OCI-LY1 (cell line): ENCODE data around the gene GIGYF2.

Experiments
- H2AFZ ChIP-seq: fragments of 200-600 bp; sonication (generic), shearing (Covaris generic); 2 replicates; pipeline ENCODE4 v1.6.0; 2014; ENCODE audit warnings: antibody characterized with exemption, mild to moderate bottlenecking, low read length
- H3F3A ChIP-seq: fragments of 200-600 bp; sonication (generic), shearing (Covaris generic); 2 replicates; pipeline ENCODE4 v1.6.0; 2014; ENCODE audit warnings: mild to moderate bottlenecking, antibody characterized with exemption, low read length, moderate library complexity; ENCODE audit not compliant: insufficient read depth
- H3K27ac ChIP-seq: fragments of 200-600 bp; sonication (generic); 2 replicates; pipeline ENCODE4 v1.5.1; 2014; ENCODE audit warnings: low read length, mixed run types, mild to moderate bottlenecking, low read depth; ENCODE audit not compliant: poor library complexity, severe bottlenecking
- H3K27me3 ChIP-seq: fragments of 200-600 bp; sonication (generic); 2 replicates; pipeline ENCODE4 v1.6.0; 2014; ENCODE audit warnings: antibody characterized with exemption, mild to moderate bottlenecking, low read length, moderate library complexity; ENCODE audit not compliant: insufficient read depth
- H3K36me3 ChIP-seq: fragments of 200-600 bp; sonication (generic); 2 replicates; pipeline ENCODE4 v1.6.1; 2014; ENCODE audit warnings: mild to moderate bottlenecking, antibody characterized with exemption, low read length, moderate library complexity, mixed read lengths; ENCODE audit not compliant: insufficient read depth
- H3K4me1 ChIP-seq: fragments of 200-600 bp; sonication (generic); 2 replicates; pipeline ENCODE4 v1.5.1; 2014; ENCODE audit warnings: mild to moderate bottlenecking, low read length, moderate library complexity; ENCODE audit not compliant: insufficient read depth, severe bottlenecking
- H3K4me2 ChIP-seq: fragments of 200-600 bp; sonication (generic), shearing (Covaris generic); 2 replicates; pipeline ENCODE4 v1.6.1; 2014; ENCODE audit warnings: low read length
- H3K4me3 ChIP-seq: fragments of 200-600 bp; sonication (generic); 2 replicates; pipeline ENCODE4 v1.5.1; 2014; ENCODE audit warnings: low read length, low read depth, mild to moderate bottlenecking, mixed read lengths; ENCODE audit not compliant: poor library complexity, severe bottlenecking
- H3K79me2 ChIP-seq: fragments of 200-600 bp; shearing (Covaris generic); 2 replicates; pipeline ENCODE4 v1.6.1; 2016; ENCODE audit warnings: mixed run types, low read length, mixed read lengths; ENCODE audit not compliant: insufficient read depth
- H3K9ac ChIP-seq: fragments of 200-600 bp; sonication (generic), shearing (Covaris generic); 2 replicates; pipeline ENCODE4 v1.6.1; 2014; ENCODE audit warnings: mild to moderate bottlenecking, low read length, mixed read lengths
- H3K9me2 ChIP-seq: fragments of 200-600 bp; sonication (generic), shearing (Covaris generic); 2 replicates; pipeline ENCODE4 v1.6.1; 2014; ENCODE audit warnings: low read depth, mild to moderate bottlenecking, low read length, mixed read lengths
- H3K9me3 ChIP-seq: fragments of 200-600 bp; shearing (Covaris generic); 2 replicates; pipeline ENCODE4 v1.6.1; 2014; ENCODE audit warnings: low read length, mixed read lengths
- H4K20me1 ChIP-seq: fragments of 200-600 bp; sonication (generic), shearing (Covaris generic); 2 replicates; pipeline ENCODE4 v1.6.0; 2016; ENCODE audit warnings: mild to moderate bottlenecking, low read length; ENCODE audit not compliant: insufficient read depth
- CTCF ChIP-seq: fragments of 200-600 bp; sonication (generic), shearing (Covaris generic); IDR thresholded peaks from 2 replicates; pipeline ENCODE4 v1.5.1; 2017; ENCODE audit warnings: mild to moderate bottlenecking, antibody characterized with exemption, low read length, moderate library complexity, mixed read lengths
- EZH2 ChIP-seq: fragments of 200-600 bp; sonication (generic), shearing (Covaris generic); IDR thresholded peaks from 2 replicates; pipeline ENCODE4 v1.8.0; 2017; ENCODE audit warnings: borderline replicate concordance, mixed run types, mild to moderate bottlenecking, antibody characterized with exemption, low read length, moderate library complexity, mixed read lengths

Gene GIGYF2

GRCh38 chr2:232891621-232892071 lies 194.5 kb downstream of the GIGYF2 start:
- no peak overlapping the region for H3K4me2 ChIP-seq
- H3K27me3 ChIP-seq = peaks cover 8% of the 10 kb centered on the region
- no peaks in the 10 kb centered on the region for H3F3A ChIP-seq
- no peak overlapping the region for H2AFZ ChIP-seq
- H3K36me3 ChIP-seq = no peaks in the 10 kb centered on the region
- no peak overlapping the region for H3K4me3 ChIP-seq
- H3K9ac ChIP-seq = no peak overlapping the region
- no peaks in the 10 kb centered on the region for H3K4me1 ChIP-seq
- no peaks in the 10 kb centered on the region for H3K9me3 ChIP-seq
- H3K9me2 ChIP-seq = no peaks in the 10 kb centered on the region
- TF ChIP-seq CTCF (no peak), EZH2 (no peak)
- H3K79me2 ChIP-seq = no peaks in the 10 kb centered on the region
- H3K27ac ChIP-seq = no peak overlapping the region
- H4K20me1 ChIP-seq = no peaks in the 10 kb centered on the region

GRCh38 chr2:232892221-232892620 lies 195.1 kb downstream of the GIGYF2 start:
- H3K36me3 ChIP-seq = no peaks in the 10 kb centered on the region
- H3K9ac ChIP-seq = no peak overlapping the region
- no peaks in the 10 kb centered on the region for H3K9me2 ChIP-seq
- no peaks in the 10 kb centered on the region for H3F3A ChIP-seq
- no peaks in the 10 kb centered on the region for H3K79me2 ChIP-seq
- H4K20me1 ChIP-seq = no peaks in the 10 kb centered on the region
- peaks cover 8% of the 10 kb centered on the region for H3K27me3 ChIP-seq
- TF ChIP-seq CTCF = no peak
- no peak for TF ChIP-seq EZH2
- no peaks in the 10 kb centered on the region for H3K9me3 ChIP-seq
- no peak overlapping the region for H3K4me3 ChIP-seq
- no peaks in the 10 kb centered on the region for H3K4me1 ChIP-seq
- H3K27ac ChIP-seq = no peak overlapping the region
- no peak overlapping the region for H2AFZ ChIP-seq
- no peak overlapping the region for H3K4me2 ChIP-seq

- no peaks in the 10 kb centered on the region for H3F3A ChIP-seq
- TF ChIP-seq EZH2 = no peak
- TF ChIP-seq CTCF = no peak
- H3K79me2 ChIP-seq = no peaks in the 10 kb centered on the region
- peaks cover 8% of the 10 kb centered on the region for H3K27me3 ChIP-seq
- H3K9me3 ChIP-seq = no peaks in the 10 kb centered on the region
- no peak overlapping the region for H3K4me3 ChIP-seq
- H2AFZ ChIP-seq = no peak overlapping the region
- no peak overlapping the region for H3K4me2 ChIP-seq
- H3K9me2 ChIP-seq = no peaks in the 10 kb centered on the region
- no peak overlapping the region for H3K27ac ChIP-seq
- no peaks in the 10 kb centered on the region for H4K20me1 ChIP-seq
- no peaks in the 10 kb centered on the region for H3K36me3 ChIP-seq
- no peaks in the 10 kb centered on the region for H3K4me1 ChIP-seq
- H3K9ac ChIP-seq = no peak overlapping the region
Measured at GRCh38 chr2:232892843-232893242, 195.7 kb downstream of the GIGYF2 start.
